NB4 (cell line): ENCODE results near the gene KLHDC7A.

Source experiments
- POLR2A ChIP-seq: IDR thresholded peaks from 2 replicates; pipeline ENCODE4 v1.6.1; 2011; ENCODE audit warnings: mild to moderate bottlenecking; ENCODE audit not compliant: insufficient read length; ENCODE audit errors: extremely low read depth
- TF ChIP-seq, protein P1 (sequence below): IDR thresholded peaks from one replicate; pipeline ENCODE4 v1.5.1; 2012; ENCODE audit warnings: low read depth, low read length
- TF ChIP-seq, protein P2 (sequence below): IDR thresholded peaks from 2 replicates; pipeline ENCODE4 v1.6.1; 2011; ENCODE audit warnings: low read depth, low read length

DNA sequence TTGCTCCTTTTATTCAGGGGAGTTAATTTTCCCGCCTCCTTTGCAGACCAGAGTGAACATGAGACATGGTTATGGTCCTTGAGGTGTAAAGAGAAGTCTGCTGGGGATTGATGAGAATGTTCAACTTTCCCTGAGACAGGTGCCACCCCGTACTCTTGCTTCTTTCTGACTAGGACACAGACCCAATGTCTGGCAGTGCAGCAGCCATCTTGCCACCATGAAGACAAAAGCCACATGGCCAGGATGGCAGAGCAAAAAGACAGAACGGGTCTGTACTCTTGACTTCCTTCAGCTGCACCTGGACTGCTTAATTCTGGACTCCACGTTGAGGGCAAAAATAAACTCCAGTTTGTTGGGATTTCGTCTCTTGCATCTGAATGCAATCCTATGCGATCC, 54.1 kb downstream of the KLHDC7A start:
- TF ChIP-seq, protein P1, sequence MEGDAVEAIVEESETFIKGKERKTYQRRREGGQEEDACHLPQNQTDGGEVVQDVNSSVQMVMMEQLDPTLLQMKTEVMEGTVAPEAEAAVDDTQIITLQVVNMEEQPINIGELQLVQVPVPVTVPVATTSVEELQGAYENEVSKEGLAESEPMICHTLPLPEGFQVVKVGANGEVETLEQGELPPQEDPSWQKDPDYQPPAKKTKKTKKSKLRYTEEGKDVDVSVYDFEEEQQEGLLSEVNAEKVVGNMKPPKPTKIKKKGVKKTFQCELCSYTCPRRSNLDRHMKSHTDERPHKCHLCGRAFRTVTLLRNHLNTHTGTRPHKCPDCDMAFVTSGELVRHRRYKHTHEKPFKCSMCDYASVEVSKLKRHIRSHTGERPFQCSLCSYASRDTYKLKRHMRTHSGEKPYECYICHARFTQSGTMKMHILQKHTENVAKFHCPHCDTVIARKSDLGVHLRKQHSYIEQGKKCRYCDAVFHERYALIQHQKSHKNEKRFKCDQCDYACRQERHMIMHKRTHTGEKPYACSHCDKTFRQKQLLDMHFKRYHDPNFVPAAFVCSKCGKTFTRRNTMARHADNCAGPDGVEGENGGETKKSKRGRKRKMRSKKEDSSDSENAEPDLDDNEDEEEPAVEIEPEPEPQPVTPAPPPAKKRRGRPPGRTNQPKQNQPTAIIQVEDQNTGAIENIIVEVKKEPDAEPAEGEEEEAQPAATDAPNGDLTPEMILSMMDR: no peak
- TF ChIP-seq POLR2A: no peak
- TF ChIP-seq, protein P2, sequence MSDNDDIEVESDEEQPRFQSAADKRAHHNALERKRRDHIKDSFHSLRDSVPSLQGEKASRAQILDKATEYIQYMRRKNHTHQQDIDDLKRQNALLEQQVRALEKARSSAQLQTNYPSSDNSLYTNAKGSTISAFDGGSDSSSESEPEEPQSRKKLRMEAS: no peak
